Measurements from ENCODE around the gene JAKMIP1. TPM values are rescaled to one million over a fixed set of nuclear protein-coding genes. Genes with fewer than 3 reads are reported as not detected.

The JAKMIP1 gene
- total RNA-seq, 4 donors from 2014 or later: 0.67 to 1.3 (median 1.1) TPM

GRCh38 chr4:6150046-6150735 is 50.2 kb downstream of the JAKMIP1 start:
- TF ChIP-seq POLR2A (IDR thresholded peaks at IDR 0.05) (no peak), CTCF (IDR thresholded peaks at IDR 0.05) (no peak)
- Histone ChIP-seq H3K4me1 (no peaks in the 10 kb centered on the region), H3K27ac (no peak overlapping the region), H3K27me3 (peaks cover 0 to 56% (median 0%) of the 10 kb centered on the region in 4 donors), H3K4me3 (no peak overlapping the region), H3K9me3 (no peaks in the 10 kb centered on the region), H3K36me3 (no peaks in the 10 kb centered on the region)
- 85 to 88% methylated on average over 10 to 15 of the region's 18 CpGs for WGBS, 2 donors
- intact Hi-C loops (cut with DNase I): no loop called here
- no peak for DNase-seq

GRCh38 chr4:6148506-6149205 is 51.7 kb downstream of the JAKMIP1 start:
- WGBS, 2 donors: 69 to 87% methylated on average over 16 to 17 of the region's 20 CpGs
- TF ChIP-seq POLR2A (IDR thresholded peaks at IDR 0.05) (no peak), CTCF (IDR thresholded peaks at IDR 0.05) (no peak)
- peaks cover 0 to 40% (median 0%) of the 10 kb centered on the region in 4 donors for H3K27me3 ChIP-seq
- H3K27ac ChIP-seq: no peak overlapping the region
- H3K9me3 ChIP-seq: no peaks in the 10 kb centered on the region
- no peaks in the 10 kb centered on the region for H3K36me3 ChIP-seq
- no peaks in the 10 kb centered on the region for H3K4me1 ChIP-seq
- no peak for DNase-seq
- intact Hi-C loops (cut with DNase I): no loop called here
- no peak overlapping the region for H3K4me3 ChIP-seq

GRCh38 chr4:6147441-6147840 is 52.9 kb downstream of the JAKMIP1 start:
- DNase-seq: no peak
- Histone ChIP-seq H3K4me3 (no peak overlapping the region), H3K4me1 (no peaks in the 10 kb centered on the region), H3K9me3 (no peaks in the 10 kb centered on the region), H3K36me3 (no peaks in the 10 kb centered on the region), H3K27me3 (peaks cover 0 to 31% (median 0%) of the 10 kb centered on the region in 4 donors), H3K27ac (no peak overlapping the region)
- WGBS, 2 donors: 72 to 85% methylated on average over 4 to 6 of the region's 6 CpGs
- intact Hi-C loops (cut with DNase I): no loop called here
- no peak for TF ChIP-seq POLR2A (IDR thresholded peaks at IDR 0.05)
- TF ChIP-seq CTCF (IDR thresholded peaks at IDR 0.05): no peak

GRCh38 chr4:6143603-6144181 is 56.7 kb downstream of the JAKMIP1 start:
- Histone ChIP-seq H3K27me3 (peaks cover 0 to 4% (median 0%) of the 10 kb centered on the region in 4 donors), H3K27ac (no peak overlapping the region), H3K4me1 (no peaks in the 10 kb centered on the region), H3K36me3 (no peaks in the 10 kb centered on the region), H3K9me3 (no peaks in the 10 kb centered on the region), H3K4me3 (no peak overlapping the region)
- intact Hi-C loops (cut with DNase I): no loop called here
- TF ChIP-seq POLR2A (IDR thresholded peaks at IDR 0.05) (no peak), CTCF (IDR thresholded peaks at IDR 0.05) (no peak)
- DNase-seq: no peak
- 33 to 46% methylated on average over 3 of the region's 3 CpGs for WGBS, 2 donors

All from esophagus squamous epithelium (tissue), 5 donors.